Activated T-cell treated with anti-CD3 and anti-CD28 coated beads for 24 hours (primary cell): ENCODE results near the gene KSR2.
"Not testable (repeated sequence)": the region's sequence is repeated elsewhere in the genome, so short reads cannot be mapped to it uniquely, and the experiment has no call there.

ENCODE experiments used
- DNase-seq: peaks from one replicate; pipeline ENCODE4 v3.0.0-alpha.2; 2020; ENCODE audit warnings: low read depth

Gene KSR2

DNA sequence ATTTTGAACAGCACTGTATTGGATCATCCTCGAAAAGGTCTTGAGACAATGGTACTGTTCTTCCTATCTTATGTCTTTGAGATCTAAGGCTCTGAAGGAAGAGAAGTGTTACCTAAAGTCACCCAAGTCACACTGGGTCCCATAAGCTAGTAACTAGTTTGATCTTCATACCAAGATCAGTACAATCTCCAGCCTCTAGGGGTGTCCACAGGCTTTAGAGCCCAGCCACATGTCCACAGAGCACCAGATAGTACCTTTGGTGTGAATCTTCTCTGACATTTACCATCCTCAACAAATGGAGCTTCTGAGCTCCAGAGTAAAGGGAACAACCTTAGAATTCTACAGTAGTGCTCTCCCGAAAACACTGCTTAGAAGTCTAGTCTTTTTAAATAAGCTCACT lies 78.7 kb downstream of the KSR2 start:
- DNase-seq: no peak

DNA sequence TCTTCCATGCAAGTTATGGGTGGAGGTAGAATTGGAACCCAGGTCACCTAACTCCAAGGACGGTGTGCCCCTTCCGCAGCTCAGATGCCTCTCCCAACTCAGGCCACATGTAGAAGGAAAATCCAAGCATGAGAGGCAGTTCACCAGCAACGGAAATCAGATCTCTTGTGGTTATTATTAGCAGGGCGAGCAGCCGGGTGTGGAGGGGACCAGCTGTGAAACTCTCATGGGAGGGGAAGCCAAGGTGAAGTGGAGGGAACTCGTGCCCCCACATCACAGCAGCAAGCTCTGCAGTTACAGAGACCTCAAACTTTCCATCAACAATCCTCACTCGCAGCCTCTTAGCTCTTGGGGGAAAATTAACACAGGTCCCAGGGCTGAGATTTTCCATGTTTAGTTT lies 79.7 kb downstream of the KSR2 start:
- DNase-seq: no peak

DNA sequence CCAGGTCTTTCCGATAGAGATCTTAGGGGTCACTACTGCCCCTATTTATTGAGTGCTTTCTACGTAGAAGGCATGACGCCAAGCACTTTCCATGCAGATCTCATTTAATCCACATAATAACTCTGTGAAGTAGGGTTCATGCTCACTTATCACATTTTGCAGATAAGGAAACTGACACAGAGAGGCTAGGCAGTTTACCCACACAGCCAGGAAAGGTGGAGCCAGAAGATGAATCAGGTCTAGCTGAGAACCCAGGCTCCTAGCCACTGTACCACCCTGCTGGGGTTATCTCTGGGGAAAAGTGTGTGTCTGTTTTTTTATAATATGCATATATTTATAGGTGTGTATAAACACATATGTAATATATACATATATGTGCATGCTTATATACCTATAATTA lies 83.6 kb downstream of the KSR2 start:
- no peak for DNase-seq

DNA sequence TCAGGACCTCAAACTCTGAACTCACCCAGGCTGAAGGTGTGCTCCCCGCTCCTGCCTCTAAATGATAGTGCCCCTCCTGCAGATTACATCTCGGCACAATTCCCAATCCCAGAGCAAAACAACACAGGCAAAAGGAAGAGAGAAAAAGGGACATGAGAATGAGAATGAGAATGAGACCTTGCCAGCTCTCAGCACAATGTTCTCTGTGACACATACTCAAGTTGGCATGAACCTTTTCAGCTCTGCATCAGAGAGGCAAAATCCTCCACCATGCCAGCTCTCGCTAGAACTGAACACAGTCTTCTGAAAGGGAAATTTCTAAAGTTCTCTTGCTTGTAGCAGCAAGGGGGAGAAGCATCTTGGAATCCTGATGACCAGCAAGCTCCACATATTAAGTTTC lies 84.6 kb downstream of the KSR2 start:
- DNase-seq: no peak

DNA sequence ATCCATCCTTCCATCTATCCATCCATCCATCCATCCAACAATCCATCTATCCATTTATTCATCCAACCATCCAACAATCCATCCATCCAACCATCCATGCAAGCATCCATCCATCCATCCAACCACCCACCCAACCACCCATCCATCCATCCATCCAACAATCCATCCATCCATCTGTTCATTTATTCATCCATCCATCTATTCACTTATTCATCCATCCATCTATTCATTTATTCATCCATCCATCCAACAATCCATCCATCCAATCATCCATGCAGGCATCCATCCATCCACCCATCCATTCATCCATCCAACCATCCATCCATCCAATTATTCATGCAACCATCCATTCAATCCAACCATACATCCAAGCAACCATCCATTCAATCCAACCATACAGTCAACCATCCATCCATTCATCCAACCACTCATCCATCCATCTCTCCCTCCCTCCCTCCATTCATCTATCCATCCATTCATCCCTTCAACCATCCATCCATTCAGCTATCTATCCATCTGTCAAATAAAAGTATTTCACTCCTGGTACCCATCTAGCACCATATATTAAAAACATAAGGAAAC lies 86.1 kb downstream of the KSR2 start:
- no peak for DNase-seq

DNA sequence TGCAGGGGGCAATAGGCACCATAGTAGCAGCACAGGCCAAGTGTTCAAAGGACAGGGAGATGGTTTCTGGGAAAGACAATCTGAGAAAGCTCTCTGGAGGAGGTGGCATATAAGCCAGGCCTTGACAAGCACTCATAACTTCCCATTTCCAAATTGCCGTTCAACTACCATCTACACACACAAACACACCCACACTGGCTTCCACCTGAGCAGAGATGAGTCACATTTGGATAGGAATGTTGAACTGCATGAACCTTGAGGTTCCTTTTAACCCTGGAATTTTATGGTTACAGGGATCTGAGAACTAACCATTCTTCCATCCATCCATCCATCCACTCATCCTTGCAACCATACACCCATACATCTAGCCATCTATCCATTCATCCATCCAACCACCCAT lies 86.6 kb downstream of the KSR2 start:
- DNase-seq: no peak

DNA sequence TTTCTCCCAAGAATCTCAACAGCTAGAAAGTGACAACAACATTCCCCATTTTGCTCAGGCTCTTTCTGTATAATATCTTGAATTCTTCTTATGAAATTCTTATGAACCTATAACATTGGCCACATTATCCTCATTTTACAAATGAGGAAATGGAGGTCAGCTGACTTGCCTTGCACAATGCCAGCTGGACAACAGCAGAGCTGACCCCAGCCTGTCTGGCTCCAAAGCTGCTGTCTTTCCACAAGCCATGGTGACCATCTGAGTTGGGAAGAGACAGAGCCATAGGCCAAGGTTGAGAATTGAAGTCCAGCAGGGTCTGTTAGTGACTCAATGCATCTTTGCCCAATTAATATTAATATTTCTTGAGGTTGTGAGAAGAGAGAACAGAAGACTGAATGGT lies 87.3 kb downstream of the KSR2 start:
- no peak for DNase-seq

DNA sequence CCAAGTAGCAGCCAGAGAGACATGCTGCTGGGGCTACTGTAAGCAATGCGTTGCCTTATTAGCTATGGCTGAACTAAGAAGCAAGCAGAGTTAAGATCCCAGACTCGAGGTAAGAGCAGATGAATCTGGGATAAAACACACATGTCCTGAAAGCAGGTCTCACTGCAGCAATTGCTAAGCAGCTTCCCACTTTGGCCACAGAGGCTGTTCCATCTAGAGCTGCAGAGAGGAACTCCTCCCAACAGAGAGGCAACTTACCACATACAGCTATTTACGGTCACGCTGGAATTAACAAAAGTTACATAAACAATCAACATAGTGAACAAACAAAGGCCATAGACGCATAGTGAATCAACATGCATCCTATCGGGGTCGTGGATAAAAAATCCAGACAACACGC lies 90.2 kb downstream of the KSR2 start:
- DNase-seq: no peak

DNA sequence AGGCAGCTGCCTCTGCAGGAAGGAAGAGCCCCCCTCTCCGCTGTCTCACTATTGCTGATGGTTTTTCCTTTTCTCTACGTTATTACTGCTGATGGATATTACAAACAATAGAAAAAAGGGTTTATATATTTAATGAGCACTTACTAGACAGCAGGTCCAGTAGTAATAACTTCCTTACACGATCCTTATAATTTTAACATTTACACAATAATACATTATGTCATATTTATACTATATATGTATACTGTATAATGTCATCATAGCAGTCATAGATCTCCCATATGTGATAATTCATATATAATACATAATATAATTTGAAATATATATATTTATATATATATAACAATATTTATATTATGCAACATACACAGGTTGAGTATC lies 92.4 kb downstream of the KSR2 start:
- DNase-seq: no peak

DNA sequence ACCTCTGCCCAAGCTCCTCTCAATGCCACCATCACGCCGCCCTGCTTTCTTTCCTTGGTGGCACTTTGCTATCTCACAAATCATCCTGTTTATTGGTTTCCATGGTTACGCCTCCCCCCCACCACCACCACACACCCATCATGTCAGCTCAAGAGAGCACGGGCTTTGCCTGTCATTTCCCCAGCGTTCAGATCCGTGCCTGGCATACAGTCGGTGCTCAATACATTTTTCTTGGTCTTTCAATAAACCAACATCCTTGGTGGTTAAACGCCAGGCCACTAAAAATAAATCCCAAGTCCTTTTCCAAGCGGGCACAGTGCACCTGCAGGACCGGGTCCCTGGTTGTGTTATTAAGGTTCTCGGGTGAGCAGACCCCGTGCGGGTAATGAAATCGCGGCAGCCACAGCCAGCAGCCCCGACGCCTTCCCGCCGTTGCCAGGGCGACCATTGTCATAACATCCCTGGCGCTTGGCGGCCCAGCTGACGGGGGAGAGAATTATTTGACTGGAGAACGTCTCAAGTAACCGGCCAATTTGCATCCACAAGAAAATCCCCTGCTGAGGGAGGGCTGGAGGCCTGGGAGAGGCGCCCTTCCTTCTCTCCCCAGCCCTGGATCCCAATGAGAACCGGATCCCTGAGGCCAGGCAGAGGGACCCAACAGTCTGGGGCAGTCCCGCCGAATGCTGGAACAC lies 92.9 kb downstream of the KSR2 start:
- no peak for DNase-seq

DNA sequence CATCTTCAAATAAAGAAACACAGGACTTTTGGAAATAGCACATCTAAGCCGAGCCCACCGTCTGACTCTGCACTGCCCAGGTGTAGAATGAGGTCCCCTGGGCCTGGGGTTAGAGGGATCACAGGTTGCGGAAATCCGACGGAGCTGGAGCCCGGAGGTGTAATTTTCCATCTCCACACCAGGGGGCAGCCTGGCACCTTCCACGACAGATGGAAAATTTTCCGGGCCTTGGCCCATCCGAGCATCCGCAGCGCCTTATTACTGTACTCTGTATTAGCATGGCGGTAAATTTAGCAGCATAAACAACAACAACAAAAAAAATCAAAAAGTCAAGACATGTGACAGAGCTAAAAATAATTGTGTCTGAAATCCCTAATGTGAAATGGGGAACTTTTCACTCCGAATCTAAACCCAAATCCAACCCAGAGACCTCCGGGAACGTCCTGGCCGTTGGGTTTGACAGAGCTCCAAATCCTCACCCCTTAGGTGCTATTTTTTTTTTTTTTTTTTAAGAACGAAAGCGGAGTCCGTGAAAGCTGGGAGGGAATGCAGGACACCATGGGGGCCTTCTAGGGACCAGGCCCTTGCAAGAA lies 93.9 kb downstream of the KSR2 start:
- peak; percentile 60 for DNase-seq

DNA sequence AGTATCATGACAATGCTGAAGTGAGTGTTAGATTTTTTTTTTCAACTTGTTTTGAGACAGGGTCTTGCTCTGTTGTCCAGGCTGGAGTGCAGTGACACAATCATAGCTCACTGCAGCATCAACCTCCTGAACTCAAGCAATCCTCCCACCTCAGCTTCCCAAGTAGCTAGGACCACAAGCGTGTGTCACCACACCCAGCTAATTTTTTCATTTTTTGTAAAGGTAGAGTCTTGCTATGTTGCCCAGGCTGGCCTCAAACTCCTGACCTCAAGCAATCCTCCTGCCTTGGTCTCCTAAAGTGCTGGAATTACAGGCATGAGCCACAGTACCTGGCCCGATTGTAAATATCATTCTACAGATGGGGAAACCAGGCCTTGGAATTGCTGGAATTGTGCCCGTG lies 94.6 kb downstream of the KSR2 start:
- not testable (repeated sequence) for DNase-seq

DNA sequence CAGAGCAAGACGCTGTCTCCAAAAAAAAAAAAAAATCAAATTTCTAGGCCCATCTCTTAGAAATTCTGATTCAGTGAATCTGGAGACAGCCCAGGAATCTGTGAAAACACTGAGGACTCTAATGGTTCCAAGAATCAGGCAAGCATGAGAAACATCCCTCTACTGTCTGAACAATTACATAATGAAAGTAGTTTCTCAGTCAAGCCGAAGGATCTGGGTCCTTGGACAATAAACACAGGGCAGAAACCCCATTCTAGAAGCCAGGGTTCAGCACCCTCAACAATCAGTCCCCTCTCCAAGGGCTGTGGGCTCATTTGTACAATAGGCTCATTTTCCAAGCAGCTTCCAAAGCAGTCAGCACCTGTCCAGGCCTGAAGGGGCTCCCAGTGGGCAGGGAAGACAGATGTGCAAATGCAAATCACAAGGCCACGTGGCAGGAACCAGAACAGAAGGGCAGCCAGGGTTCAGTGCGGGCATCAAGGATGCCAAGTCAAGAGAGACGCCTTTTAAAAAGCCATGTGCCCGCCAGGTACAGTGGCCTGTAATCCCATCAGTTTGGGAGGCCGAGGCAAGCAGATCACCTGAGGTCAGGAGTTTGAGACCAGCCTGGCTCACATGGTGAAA lies 96.1 kb downstream of the KSR2 start:
- DNase-seq: no peak

DNA sequence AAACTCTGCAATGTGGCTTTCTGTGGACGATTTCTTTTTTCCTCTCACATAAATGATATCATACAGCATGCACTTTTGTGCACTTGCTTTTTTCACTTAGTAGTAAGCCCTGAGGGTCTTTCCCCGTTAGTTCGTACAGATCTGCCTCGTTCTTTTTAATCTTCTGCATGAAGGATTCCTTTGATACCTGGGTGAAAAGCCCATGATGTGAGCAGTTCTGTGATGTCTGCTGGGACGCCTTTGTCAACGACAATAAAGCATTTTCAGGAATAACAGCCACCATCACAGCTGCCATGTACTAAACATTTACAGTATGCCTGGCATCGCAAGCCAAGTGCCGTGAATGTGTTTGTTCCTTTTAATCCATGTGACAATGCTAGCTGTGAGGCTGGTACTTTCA lies 99.2 kb downstream of the KSR2 start:
- DNase-seq: no peak

DNA sequence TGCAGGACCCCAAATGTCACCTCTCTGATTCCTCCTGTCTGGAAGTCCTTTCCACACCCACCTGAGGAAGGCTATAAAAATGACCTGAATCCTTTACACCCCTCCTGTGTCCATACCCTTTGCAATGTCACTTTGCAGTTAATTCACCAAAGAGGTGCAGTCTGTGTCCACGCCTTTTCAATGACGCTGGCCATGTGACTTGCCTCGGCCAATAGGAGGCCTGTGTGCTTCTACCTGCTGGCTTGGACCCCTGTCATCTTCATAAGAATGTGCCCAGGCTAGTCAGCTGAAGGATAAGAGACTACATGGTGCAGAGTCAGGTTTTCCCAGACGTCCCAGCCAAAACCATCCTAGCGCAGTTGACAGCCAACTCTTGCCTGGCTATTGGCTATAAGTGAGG lies 101.4 kb downstream of the KSR2 start:
- no peak for DNase-seq

DNA sequence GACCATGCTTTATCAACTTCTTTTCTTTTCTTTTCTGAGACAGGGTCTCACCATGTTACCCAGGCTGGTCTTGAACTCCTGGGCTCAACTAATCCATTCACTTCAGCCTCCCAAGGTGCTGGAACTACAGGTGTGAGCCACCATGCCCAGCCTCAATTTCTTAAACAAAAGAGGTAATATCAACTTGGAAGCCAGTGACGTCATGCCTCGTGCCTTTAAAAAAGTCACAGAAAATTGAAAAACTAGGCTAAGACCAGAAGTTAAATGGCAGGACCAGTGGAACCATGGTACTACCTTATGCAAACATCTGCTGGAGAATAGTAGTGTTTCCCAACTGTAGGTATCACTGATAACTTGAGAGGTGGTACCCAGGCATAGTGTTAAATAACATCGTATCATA lies 103.3 kb downstream of the KSR2 start:
- no peak for DNase-seq

DNA sequence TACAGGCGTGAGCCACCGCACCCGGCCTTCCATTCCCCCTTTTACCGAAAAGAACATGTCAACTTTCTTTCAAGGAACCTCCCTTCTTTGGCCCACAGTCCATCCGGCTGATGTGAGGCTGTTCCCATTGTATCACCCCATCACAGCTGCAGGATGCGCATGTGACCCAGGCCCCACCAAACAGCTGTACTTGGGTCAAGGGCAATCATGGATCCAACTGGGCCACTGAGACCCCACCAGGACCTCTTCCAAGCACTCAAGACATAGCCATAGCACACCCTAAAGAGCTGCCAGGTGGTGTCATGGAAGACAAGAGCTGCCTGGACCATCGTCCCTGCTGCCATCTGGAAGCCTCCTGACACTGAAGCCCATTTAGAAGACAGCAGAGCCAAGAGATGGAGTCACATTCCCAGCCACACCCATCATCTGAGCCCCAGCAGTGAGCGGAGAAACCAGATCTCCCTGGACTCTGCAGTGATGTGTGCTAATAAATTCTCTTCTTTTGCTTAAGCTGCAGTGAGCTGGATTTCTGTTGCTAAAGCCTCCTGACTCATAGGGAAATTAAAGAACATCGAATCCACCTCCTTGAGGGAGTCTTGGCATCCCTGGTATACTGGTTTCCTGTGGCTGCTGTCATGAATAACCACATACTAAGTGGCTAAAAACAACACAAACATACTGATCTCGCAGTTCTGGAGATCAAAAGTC lies 105.6 kb downstream of the KSR2 start:
- no peak for DNase-seq

DNA sequence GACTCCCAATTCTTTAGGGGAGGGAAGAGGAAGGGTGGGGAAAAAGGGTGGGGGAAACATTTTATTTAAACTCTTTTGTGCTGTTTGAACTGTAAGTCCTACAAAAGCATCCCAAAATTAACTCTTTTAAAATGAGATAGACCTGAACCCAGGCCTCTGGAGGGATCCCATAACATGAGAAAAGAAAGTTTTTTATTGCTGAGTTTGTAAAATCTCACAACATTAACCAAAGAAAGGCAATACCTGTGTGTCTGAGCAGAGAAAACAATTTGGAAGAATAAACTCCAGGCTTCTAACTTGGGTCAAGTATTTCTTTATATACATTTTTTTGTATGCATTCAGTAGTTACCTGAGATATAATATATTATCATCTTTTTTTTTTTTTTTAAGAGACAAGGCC lies 107.1 kb downstream of the KSR2 start:
- no peak for DNase-seq

DNA sequence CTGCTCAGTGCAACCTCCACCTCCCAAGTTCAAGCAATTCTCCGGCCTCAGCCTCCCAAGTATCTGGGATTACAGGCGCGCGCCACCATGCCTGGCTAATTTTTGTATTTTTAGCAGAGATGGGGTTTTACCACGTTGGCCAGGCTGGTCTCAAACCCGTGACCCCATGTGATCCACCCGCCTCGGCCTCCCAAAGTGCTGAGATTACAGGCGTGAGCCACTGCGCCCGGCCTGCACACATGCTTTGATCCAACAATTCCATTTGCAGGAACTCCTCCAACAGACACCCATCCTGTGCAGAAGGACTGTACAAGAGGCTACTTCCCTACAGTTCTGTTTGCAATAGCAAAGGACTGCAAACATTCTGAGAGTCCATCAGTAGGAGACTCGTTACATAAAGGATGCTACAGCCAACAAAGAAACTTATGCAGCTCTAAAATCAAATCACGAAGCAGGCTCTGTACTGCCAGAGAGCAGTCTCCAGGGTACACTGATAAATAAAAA lies 108.0 kb downstream of the KSR2 start:
- not testable (repeated sequence) for DNase-seq

DNA sequence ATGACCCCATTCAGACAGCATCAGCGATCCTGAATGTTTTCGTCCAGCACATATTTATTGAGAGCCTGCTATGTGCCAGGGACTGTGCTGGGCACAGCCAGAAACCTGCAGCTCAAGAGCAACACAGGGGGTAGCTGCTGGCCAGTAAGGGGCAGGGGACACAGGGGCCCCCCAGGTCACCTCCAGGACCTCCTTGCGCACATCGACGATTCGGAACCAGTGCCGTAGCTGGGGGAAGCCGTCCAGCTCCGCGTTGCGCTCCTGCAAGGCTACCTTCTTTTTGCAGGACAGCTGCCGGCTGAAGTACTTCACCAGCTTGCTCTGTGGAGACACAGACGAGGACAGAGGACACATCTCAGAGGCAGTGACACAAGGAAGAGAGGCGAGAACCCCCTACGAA lies 108.7 kb downstream of the KSR2 start:
- no peak for DNase-seq

DNA sequence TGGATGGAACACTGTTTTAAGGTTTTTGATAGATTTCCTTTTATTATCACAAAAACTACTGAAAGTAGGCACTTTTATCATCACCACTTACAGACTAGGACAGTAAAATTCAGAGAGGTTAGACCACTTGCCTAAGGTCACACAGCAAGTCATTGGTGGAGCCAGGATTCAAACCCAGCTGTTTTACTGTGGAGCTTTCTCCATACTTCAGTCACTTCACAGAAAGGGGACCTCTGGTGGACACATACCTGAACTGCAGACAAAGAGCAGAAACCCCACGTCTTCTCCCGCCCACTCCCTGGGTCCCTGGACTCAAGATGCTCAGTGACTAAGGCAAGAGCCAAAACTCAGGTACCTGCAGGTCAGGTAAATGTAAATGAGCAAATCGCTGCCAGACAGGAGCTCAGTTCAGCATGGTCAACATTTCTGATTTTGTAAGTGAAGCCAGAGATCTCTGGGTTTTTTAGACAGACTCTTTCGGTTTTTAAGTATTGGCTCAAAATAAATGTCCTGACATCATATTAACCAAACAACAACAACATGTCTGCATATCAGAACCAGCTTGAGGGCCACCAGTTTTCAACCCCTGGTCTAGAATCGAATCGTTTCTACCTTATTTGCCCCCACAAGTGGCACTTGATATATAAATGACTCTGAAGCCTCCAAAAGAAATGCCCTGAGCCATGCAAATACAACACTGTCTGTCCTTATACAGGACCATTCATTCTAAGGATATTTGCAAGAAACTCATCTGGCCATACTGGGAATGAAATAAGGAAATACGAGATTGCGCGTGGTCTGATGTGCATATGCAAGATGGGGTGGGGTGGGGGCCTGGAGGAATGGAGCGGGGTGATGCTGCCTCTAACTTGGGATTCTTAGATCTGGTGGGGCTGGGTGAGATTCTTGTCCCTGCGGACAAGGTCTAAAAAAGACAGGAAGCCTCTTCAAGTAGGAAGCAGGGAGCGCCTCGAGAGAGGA lies 110.9 kb downstream of the KSR2 start:
- peak; percentile 62 for DNase-seq
